Heart left ventricle (tissue), 13 donors: ENCODE data around the gene PNPLA4.

ENCODE experiments used
- CTCF ChIP-seq, 12 donors: fragments of 200-600 bp; sonication (generic) in 4 of 12; IDR thresholded peaks; one replicate each; pipeline versions ENCODE4 v1.5.0 to v1.8.0; 2018 to 2022; ENCODE audit warnings: antibody characterized with exemption in 12 of 12, mild to moderate bottlenecking in 5 of 12
- POLR2A ChIP-seq, 2 donors: fragments of 450-650 bp; IDR thresholded peaks; one replicate each; pipeline ENCODE4 v1.6.1; 2017; ENCODE audit warnings: antibody characterized with exemption in 2 of 2, mild to moderate bottlenecking in 2 of 2, moderate library complexity in 2 of 2
- donor health status: ischemic (EF 13 %, LVEDD 7.1; RV severe dilation, severe dysfunction).
- donor health status: DM: no; HTN: yes; CAD: no.
- donor health status: DM: no; HTN: no; CAD: no.
- donor health status: ischemic (EF 25% LVEDD 6.9; RV normal size, moderate dysfunction).
- donor health status: ischemic (EF 25% LVEDD 5.7; RV mildly dilated, moderate dysfunction).
- donor health status: ischemic (EF 35%, LVEDD 5.7; RV mildly dilated, moderate dysfunction).
- donor health status: nonischemic (EF 11% LVEDD 7.7; RV severe dilation, severe dysfunction).
- donor health status: DM: yes; HTN: yes; CAD: no.
- donor health status: PGD.
- donor health status: ischemic (EF 29% LVEDD 5.4; RV normal size, mild dysfunction).
- donor health status: nonischemic (EF 23%, LVEDD 6.1; RV moderate dilation, normal function).

- TF ChIP-seq CTCF (IDR thresholded peaks at IDR 0.05): no peak
- no peak for TF ChIP-seq POLR2A (IDR thresholded peaks at IDR 0.05)
These were observed 55.2 kb downstream of the PNPLA4 start for GRCh38 chrX:7872042-7872441.
